Natural killer cell treated with Interleukin-12 subunit alpha and Interleukin-12 subunit beta and Interleukin-15 and Interleukin-18, amount 100 ng/mL, for 72 hours (primary cell): Measurements from ENCODE around the gene CACNA2D4. TPM values are rescaled to one million over a fixed set of nuclear protein-coding genes. Genes with fewer than 3 reads are reported as not detected.
A peak's percentile ranks its signal among the peaks of the same experiment; 100 is the strongest.

Source experiments
- ATAC-seq, 2 donors: fragments of 150-1000 bp; cut with Tn5 transposase in 1 of 2; sonication (Bioruptor Pico), chemical (Tn5 transposase) in 1 of 2; 2 replicates each; pipeline ENCODE4 v1.10.0; 2021
- DNase-seq: peaks from one replicate; pipeline ENCODE4 v3.0.0; 2022; ENCODE audit warnings: low spot score
- H3K27ac Mint-ChIP-seq, 2 donors: 1 replicate in 1 of 2; 2 replicates in 1 of 2; pipeline ENCODE4 v1.8.0; 2022; ENCODE audit warnings: mixed read lengths in 2 of 2, mild to moderate bottlenecking in 1 of 2, moderate library complexity in 1 of 2
- H3K27me3 Mint-ChIP-seq, 2 donors: 1 replicate in 1 of 2; 2 replicates in 1 of 2; pipeline ENCODE4 v1.8.0; 2022; ENCODE audit warnings: mixed read lengths in 2 of 2
- H3K36me3 Mint-ChIP-seq: one replicate; pipeline ENCODE4 v1.8.0; 2022; ENCODE audit warnings: mixed read lengths
- H3K4me1 Mint-ChIP-seq, 2 donors: 1 replicate in 1 of 2; 2 replicates in 1 of 2; pipeline ENCODE4 v1.8.0; 2022; ENCODE audit warnings: low read depth in 2 of 2, mixed read lengths in 2 of 2, mild to moderate bottlenecking in 1 of 2
- H3K4me3 Mint-ChIP-seq: one replicate; pipeline ENCODE4 v1.8.0; 2022; ENCODE audit warnings: mixed read lengths
- H3K9me3 Mint-ChIP-seq: 2 replicates; pipeline ENCODE4 v1.8.0; 2022; ENCODE audit warnings: mixed read lengths
- total RNA-seq, 2 donors: library from RNA; stranded (reverse); gene quantifications; one replicate each; pipeline ENCODE4 v1.2.3, GENCODE V29; 2022

The CACNA2D4 gene
- total RNA-seq, 2 donors from 2014 or later, result 4.5 to 12.1 TPM

GRCh38 chr12:1794440-1795090, 123.9 kb downstream of the CACNA2D4 start:
- DNase-seq, result no peak
- no peak overlapping the region for H3K27ac Mint-ChIP-seq
- H3K4me1 Mint-ChIP-seq, result peaks cover 22 to 28% of the 10 kb centered on the region in 2 donors
- H3K36me3 Mint-ChIP-seq, result no peaks in the 10 kb centered on the region
- no peaks in the 10 kb centered on the region for H3K27me3 Mint-ChIP-seq
- ATAC-seq, result no peak
- no peaks in the 10 kb centered on the region for H3K9me3 Mint-ChIP-seq
- no peak overlapping the region for H3K4me3 Mint-ChIP-seq

- Mint-ChIP-seq H3K27me3 (no peaks in the 10 kb centered on the region), H3K27ac (no peak overlapping the region), H3K4me1 (peaks cover 22 to 26% of the 10 kb centered on the region in 2 donors), H3K36me3 (no peaks in the 10 kb centered on the region), H3K9me3 (no peaks in the 10 kb centered on the region), H3K4me3 (no peak overlapping the region)
- ATAC-seq (no peak), DNase-seq (no peak)
Observed at GRCh38 chr12:1793426-1794210, 124.8 kb downstream of the CACNA2D4 start.

- H3K27ac Mint-ChIP-seq, result no peak overlapping the region
- ATAC-seq, result no peak
- DNase-seq, result no peak
Observed at GRCh38 chr12:1792406-1792805, 126.0 kb downstream of the CACNA2D4 start.

GRCh38 chr12:1791104-1791841, 127.2 kb downstream of the CACNA2D4 start:
- DNase-seq, result no peak
- no peak overlapping the region for H3K4me3 Mint-ChIP-seq
- H3K4me1 Mint-ChIP-seq, result peaks cover 22 to 24% of the 10 kb centered on the region in 2 donors
- ATAC-seq, result peak in 1 of 2 donors; percentile 28
- no peaks in the 10 kb centered on the region for H3K27me3 Mint-ChIP-seq
- H3K36me3 Mint-ChIP-seq, result no peaks in the 10 kb centered on the region
- no peaks in the 10 kb centered on the region for H3K9me3 Mint-ChIP-seq
- H3K27ac Mint-ChIP-seq, result peak overlapping the region; percentile 32 to 38

More at GRCh38 chr12:1792406-1792805, 126.0 kb downstream of the CACNA2D4 start:
- Mint-ChIP-seq H3K4me3 (no peak overlapping the region), H3K27me3 (no peaks in the 10 kb centered on the region), H3K4me1 (peaks cover 22 to 24% of the 10 kb centered on the region in 2 donors), H3K36me3 (no peaks in the 10 kb centered on the region), H3K9me3 (no peaks in the 10 kb centered on the region)

- Mint-ChIP-seq H3K36me3 (no peaks in the 10 kb centered on the region), H3K9me3 (no peaks in the 10 kb centered on the region), H3K4me1 (peaks cover 18 to 19% of the 10 kb centered on the region in 2 donors), H3K27me3 (no peaks in the 10 kb centered on the region), H3K4me3 (no peak overlapping the region), H3K27ac (peak overlapping the region; percentile 32 to 38)
- no peak for DNase-seq
- no peak for ATAC-seq
Observed at GRCh38 chr12:1790444-1790843, 128.0 kb downstream of the CACNA2D4 start.

- no peaks in the 10 kb centered on the region for H3K27me3 Mint-ChIP-seq
- peaks cover 18 to 19% of the 10 kb centered on the region in 2 donors for H3K4me1 Mint-ChIP-seq
- H3K4me3 Mint-ChIP-seq, result no peak overlapping the region
- ATAC-seq, result no peak
- no peak overlapping the region for H3K27ac Mint-ChIP-seq
- H3K36me3 Mint-ChIP-seq, result no peaks in the 10 kb centered on the region
- DNase-seq, result no peak
- no peaks in the 10 kb centered on the region for H3K9me3 Mint-ChIP-seq
Observed at GRCh38 chr12:1787714-1788113, 130.7 kb downstream of the CACNA2D4 start.

- Mint-ChIP-seq H3K27me3 (no peaks in the 10 kb centered on the region), H3K4me3 (no peak overlapping the region), H3K36me3 (no peaks in the 10 kb centered on the region), H3K4me1 (peaks cover 5% of the 10 kb centered on the region in 2 donors), H3K27ac (no peak overlapping the region), H3K9me3 (no peaks in the 10 kb centered on the region)
- no peak for DNase-seq
- no peak for ATAC-seq
Observed at GRCh38 chr12:1782215-1782614, 136.2 kb downstream of the CACNA2D4 start.

- Mint-ChIP-seq H3K27me3 (no peaks in the 10 kb centered on the region), H3K27ac (no peak overlapping the region), H3K4me1 (peaks cover 5% of the 10 kb centered on the region in 2 donors), H3K36me3 (no peaks in the 10 kb centered on the region), H3K4me3 (no peak overlapping the region), H3K9me3 (no peaks in the 10 kb centered on the region)
- no peak for ATAC-seq
- no peak for DNase-seq
Observed at GRCh38 chr12:1781772-1782171, 136.7 kb downstream of the CACNA2D4 start.

GRCh38 chr12:1779783-1780182, 138.7 kb downstream of the CACNA2D4 start:
- Mint-ChIP-seq H3K27ac (no peak overlapping the region), H3K9me3 (no peaks in the 10 kb centered on the region), H3K36me3 (no peaks in the 10 kb centered on the region), H3K4me1 (peaks cover 17 to 22% of the 10 kb centered on the region in 2 donors), H3K4me3 (no peak overlapping the region), H3K27me3 (no peaks in the 10 kb centered on the region)
- ATAC-seq (no peak), DNase-seq (no peak)

GRCh38 chr12:1778911-1779310, 139.5 kb downstream of the CACNA2D4 start:
- no peaks in the 10 kb centered on the region for H3K9me3 Mint-ChIP-seq
- H3K27me3 Mint-ChIP-seq, result no peaks in the 10 kb centered on the region
- no peak overlapping the region for H3K4me3 Mint-ChIP-seq
- peaks cover 17 to 26% of the 10 kb centered on the region in 2 donors for H3K4me1 Mint-ChIP-seq
- DNase-seq (no peak), ATAC-seq (no peak)
- H3K27ac Mint-ChIP-seq, result no peak overlapping the region
- peaks cover under 1% of the 10 kb centered on the region for H3K36me3 Mint-ChIP-seq

- ATAC-seq (no peak), DNase-seq (no peak)
- Mint-ChIP-seq H3K4me1 (peaks cover 17 to 32% of the 10 kb centered on the region in 2 donors), H3K4me3 (no peak overlapping the region), H3K27me3 (no peaks in the 10 kb centered on the region), H3K27ac (no peak overlapping the region), H3K36me3 (peaks cover 6% of the 10 kb centered on the region), H3K9me3 (no peaks in the 10 kb centered on the region)
Observed at GRCh38 chr12:1777798-1778197, 140.7 kb downstream of the CACNA2D4 start.

GRCh38 chr12:1776170-1776921, 142.1 kb downstream of the CACNA2D4 start:
- no peaks in the 10 kb centered on the region for H3K9me3 Mint-ChIP-seq
- no peak for ATAC-seq
- H3K36me3 Mint-ChIP-seq, result peaks cover 6% of the 10 kb centered on the region
- DNase-seq, result no peak
- H3K27me3 Mint-ChIP-seq, result no peaks in the 10 kb centered on the region
- peaks cover 17 to 34% of the 10 kb centered on the region in 2 donors for H3K4me1 Mint-ChIP-seq
- no peak overlapping the region for H3K4me3 Mint-ChIP-seq
- H3K27ac Mint-ChIP-seq, result peak overlapping the region; percentile 12 to 28

- Mint-ChIP-seq H3K4me1 (peaks cover 13 to 29% of the 10 kb centered on the region in 2 donors), H3K27me3 (no peaks in the 10 kb centered on the region), H3K9me3 (no peaks in the 10 kb centered on the region), H3K4me3 (no peak overlapping the region), H3K27ac (peak overlapping the region in 1 of 2 donors; percentile 56), H3K36me3 (peaks cover 6% of the 10 kb centered on the region)
- ATAC-seq, result no peak
- DNase-seq, result no peak
Observed at GRCh38 chr12:1773937-1774655, 144.4 kb downstream of the CACNA2D4 start.
